Left cardiac atrium (tissue), 4 donors: ENCODE measurements around the gene ENGASE. TPM values are rescaled to one million over a fixed set of nuclear protein-coding genes. Genes with fewer than 3 reads are reported as not detected.

Experiments used
- ATAC-seq, 2 donors: fragments of 200-7000 bp; cut with Tn5 transposase; one replicate each; pipeline ENCODE4 v1.9.1; 2020; ENCODE audit warnings: mild to moderate bottlenecking in 2 of 2, moderate library complexity in 2 of 2
- DNase-seq: peaks from one replicate; pipeline ENCODE4 v3.0.0-alpha.2; 2020
- intact Hi-C, 2 donors: fragments of 100-400 bp; cut with DNase I; formaldehyde crosslinking; loops; one replicate each; pipeline versions ENCODE4 v1.14.1 to v1.15.1; 2022 to 2023
- total RNA-seq, 2 donors: library from RNA; stranded (reverse); fragmentation: NEBNext Ultra II Directional; extraction: Animal tissue kit (Norgen Biotek cat#: 25700); gene quantifications; one replicate each; pipeline ENCODE4 v1.2.1, GENCODE V29; 2021
- donor health status: DM: no; HTN: yes; CAD: no.
- donor health status: DM: no; HTN: yes; CAD: no; lungs with severe emphysema.
- donor health status: DM: yes; HTN: yes; CAD: no.
- donor health status: Dilated cardiomyopathy.

ENGASE gene
- total RNA-seq, 2 donors from 2014 or later = 34.5 to 47.5 TPM

DNA sequence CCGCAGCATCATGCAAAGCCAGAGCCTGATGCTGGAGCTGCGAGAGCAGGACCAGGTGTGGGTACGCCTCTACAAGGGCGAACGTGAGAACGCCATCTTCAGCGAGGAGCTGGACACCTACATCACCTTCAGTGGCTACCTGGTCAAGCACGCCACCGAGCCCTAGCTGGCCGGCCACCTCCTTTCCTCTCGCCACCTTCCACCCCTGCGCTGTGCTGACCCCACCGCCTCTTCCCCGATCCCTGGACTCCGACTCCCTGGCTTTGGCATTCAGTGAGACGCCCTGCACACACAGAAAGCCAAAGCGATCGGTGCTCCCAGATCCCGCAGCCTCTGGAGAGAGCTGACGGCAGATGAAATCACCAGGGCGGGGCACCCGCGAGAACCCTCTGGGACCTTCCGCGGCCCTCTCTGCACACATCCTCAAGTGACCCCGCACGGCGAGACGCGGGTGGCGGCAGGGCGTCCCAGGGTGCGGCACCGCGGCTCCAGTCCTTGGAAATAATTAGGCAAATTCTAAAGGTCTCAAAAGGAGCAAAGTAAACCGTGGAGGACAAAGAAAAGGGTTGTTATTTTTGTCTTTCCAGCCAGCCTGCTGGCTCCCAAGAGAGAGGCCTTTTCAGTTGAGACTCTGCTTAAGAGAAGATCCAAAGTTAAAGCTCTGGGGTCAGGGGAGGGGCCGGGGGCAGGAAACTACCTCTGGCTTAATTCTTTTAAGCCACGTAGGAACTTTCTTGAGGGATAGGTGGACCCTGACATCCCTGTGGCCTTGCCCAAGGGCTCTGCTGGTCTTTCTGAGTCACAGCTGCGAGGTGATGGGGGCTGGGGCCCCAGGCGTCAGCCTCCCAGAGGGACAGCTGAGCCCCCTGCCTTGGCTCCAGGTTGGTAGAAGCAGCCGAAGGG lies 26.4 kb upstream of the ENGASE start:
- intact Hi-C loops = loop anchor here in 1 of 2 donors (5.0 kb wide), 1 partner anchor 34 kb away; no protein-coding TSS in a partner anchor
- no peak for ATAC-seq
- peak; percentile 47 for DNase-seq

DNA sequence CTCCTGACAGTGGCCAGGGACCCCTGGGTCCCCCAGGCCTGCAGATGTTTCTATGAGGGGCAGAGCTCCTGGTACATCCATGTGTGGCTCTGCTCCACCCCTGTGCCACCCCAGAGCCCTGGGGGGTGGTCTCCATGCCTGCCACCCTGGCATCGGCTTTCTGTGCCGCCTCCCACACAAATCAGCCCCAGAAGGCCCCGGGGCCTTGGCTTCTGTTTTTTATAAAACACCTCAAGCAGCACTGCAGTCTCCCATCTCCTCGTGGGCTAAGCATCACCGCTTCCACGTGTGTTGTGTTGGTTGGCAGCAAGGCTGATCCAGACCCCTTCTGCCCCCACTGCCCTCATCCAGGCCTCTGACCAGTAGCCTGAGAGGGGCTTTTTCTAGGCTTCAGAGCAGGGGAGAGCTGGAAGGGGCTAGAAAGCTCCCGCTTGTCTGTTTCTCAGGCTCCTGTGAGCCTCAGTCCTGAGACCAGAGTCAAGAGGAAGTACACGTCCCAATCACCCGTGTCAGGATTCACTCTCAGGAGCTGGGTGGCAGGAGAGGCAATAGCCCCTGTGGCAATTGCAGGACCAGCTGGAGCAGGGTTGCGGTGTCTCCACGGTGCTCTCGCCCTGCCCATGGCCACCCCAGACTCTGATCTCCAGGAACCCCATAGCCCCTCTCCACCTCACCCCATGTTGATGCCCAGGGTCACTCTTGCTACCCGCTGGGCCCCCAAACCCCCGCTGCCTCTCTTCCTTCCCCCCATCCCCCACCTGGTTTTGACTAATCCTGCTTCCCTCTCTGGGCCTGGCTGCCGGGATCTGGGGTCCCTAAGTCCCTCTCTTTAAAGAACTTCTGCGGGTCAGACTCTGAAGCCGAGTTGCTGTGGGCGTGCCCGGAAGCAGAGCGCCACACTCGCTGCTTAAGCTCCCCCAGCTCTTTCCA lies 25.5 kb upstream of the ENGASE start:
- no peak for ATAC-seq
- intact Hi-C loops = loop anchor here in 1 of 2 donors (5.0 kb wide), 1 partner anchor 33 kb away; no protein-coding TSS in a partner anchor
- DNase-seq = no peak

DNA sequence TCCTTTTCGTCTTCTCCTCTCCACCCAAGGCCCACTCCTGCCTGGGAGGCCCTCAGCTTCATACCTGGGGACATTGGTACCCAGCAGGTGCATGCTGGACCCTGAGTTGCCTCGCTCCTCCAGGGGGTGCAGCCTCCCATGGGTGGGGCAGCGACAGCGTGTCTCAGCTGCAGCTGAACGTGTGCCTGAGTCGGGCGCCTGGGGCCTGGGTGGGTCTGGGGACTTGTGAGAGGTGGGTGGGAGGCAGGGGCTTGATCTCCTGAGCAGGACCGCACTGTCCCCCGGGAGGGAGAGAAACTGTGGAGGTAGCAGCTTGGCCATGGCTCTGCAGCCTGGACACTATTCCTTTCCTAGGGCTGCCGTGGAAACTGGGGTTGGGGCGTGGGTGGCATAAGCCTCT lies 24.8 kb upstream of the ENGASE start:
- intact Hi-C loops = loop anchor here in 1 of 2 donors (5.0 kb wide), 1 partner anchor 32 kb away; no protein-coding TSS in a partner anchor
- DNase-seq = no peak
- no peak for ATAC-seq

DNA sequence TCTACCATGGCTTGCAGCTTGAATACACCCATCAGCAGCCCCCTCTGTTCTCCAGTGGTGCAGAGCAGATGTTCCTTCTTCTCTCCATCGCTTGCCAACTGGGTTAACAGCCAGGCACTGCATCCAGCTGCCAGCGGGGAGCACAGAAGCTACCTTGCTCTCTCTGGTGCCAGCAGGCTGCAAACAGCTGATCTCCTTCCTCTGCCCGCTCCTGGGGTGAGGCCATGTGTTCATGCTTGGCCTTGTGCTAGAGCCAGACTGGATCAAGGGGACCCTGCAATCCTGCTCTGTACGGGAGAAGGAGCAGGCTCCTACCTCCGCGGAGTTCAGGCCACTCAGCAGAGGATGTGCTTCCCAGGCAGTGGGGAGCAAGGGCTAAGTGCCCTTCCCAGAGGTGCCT lies 24.1 kb upstream of the ENGASE start:
- DNase-seq = no peak
- intact Hi-C loops = no loop called here
- ATAC-seq = no peak

DNA sequence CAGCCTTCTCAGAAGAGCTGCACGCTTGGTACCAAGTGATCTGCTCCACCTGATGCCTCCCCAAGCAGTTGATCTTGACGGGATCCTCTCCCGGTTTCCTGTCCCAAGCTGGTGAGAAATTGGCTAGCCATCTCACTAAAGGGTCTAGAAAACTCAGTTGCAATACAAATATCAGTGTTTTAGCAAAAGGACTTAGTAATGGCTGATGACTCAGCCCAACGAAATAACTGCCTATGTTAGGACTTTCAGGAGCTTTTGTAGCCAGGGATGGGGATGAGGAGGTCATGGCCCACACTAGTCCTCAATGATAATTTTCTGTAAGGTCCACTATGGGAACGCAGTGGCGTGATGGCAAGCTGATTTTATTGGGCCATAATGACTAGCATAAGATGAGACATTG lies 23.3 kb upstream of the ENGASE start:
- intact Hi-C loops = no loop called here
- no peak for DNase-seq
- ATAC-seq = no peak

DNA sequence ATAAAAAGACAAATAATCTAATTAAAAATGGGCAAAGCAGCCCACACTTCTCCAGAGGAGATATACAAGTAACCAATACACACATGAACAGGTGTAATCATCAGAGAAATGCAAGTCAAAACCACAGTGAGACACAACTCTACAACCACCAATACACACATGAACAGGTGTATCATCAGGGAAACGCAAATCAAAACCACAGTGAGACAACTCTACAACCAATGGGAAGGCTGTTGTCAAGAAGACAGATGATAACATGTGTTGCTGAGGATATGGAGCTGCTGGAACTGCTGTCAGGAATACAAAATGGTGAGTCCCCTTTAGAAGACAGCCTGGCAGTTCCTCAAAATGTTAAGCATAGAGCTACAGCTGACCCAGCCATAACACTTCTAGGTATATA lies 22.5 kb upstream of the ENGASE start:
- DNase-seq = no peak
- ATAC-seq = no peak
- intact Hi-C loops = no loop called here

DNA sequence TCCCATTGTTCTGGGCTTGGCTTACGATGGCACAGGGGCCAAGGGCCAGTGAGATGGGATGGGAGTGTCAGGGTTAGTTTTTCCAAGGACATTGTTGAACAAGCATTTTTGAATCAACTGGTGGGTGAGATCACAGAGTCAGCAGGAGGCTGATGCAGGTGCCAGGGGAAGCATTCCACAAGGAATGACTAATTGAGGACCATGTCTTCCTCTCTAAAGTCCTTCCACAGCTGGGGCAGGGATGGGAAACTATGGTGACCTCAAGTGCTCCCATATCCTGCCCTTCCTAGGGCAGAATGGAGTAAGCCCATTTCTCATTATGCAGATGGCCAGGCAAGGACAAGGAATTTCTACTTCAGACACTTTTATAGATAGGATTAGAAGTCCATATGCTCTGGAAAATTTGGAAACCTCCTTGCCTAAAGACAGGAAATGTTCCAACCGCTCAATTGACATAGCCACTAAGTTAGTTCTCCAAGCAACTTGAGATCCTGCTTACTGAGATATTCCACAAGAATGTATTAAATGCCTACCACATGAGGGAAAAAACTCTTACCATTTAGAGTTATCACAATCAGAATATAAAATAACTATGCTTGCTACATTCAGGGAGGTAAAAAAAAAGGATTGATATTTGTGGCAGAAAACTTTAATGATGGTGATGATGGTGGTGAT lies 21.2 kb upstream of the ENGASE start:
- DNase-seq = no peak
- peak in 1 of 2 donors; percentile 24 for ATAC-seq
- intact Hi-C loops = no loop called here

DNA sequence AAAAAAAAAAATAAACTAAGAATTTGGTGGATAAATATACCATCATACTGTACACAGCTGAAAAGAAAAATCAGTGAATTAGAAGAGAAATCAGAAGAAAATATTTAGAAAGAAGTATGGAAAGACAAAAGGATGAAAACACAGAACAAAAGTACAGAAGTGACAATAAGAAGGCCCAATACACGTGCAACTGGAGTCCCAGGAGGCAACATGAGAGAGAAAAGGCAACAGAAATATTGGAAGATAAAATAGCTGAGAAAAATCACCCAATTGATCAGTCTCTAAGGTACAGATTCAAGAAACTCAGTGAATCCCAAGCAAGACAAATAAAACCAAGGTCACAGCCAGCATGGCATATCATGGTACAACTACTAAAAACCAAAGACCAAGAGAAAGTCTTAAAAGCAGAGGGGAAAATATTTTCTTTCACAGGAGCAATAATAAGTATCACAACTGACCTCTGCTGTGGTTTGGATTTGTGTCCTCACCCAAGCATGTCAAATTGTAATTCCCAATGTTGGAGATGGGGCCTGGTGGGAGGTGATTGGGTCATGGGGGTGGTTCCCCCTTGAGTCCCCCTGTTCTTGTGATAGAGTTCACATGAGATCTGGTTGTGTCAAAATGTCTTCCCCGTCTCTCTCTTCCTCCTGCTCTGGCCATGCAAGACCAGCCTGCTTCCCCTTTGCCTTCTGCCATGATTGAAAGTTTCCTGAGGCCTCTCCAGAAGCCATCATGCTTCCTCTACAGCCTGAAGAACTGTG lies 20.2 kb upstream of the ENGASE start:
- DNase-seq (no peak), ATAC-seq (no peak)
- intact Hi-C loops = no loop called here

DNA sequence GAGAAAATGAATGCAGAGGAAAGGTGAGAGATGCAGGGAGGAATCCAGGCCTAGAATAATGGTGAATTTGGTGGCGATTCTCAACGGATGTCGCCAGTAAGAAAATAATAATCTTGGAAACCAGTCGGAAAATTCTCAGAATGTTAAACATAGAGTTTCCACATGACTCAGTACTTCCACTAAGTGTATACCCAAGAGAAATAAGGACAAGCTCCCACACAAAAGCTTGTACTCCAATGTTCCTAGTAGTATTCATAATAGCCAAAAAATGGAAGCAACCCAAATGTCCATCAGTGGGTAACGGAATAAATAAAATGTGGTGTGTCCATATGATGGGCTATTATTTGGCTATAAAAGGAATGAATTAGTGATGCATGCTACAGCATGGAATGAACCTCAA lies 19.4 kb upstream of the ENGASE start:
- ATAC-seq (no peak), DNase-seq (no peak)
- intact Hi-C loops = no loop called here

DNA sequence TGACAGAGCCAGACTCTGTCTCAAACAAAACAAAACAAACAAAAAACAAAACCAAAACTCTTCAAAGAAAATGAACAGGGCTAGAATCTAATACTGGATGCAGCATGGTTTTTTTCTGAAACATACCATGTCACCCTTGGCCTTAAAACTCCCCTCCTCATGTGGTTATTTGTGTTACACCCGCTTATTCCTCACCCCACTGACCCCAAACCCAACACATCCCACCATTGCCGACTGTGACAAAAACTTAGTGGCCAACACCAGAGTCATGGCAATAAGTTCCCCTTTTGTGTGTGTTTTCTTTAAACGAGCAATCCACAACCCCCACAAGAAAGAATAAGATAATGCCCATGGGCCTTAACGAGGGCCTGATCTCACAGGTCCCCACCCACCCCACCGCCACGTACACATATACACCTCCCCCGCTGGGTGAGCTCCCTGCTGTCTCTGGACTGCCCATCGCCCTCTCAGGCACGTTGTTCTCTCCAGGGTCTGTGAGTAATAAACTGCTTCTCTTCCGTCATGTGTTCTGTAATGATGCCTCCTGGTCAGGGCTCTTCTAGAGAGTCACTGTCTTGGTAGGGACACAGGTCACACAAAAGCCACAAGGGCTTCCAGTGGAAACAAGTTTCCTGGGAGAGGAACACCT lies 16.8 kb upstream of the ENGASE start:
- ATAC-seq = no peak
- no peak for DNase-seq
- intact Hi-C loops = no loop called here

DNA sequence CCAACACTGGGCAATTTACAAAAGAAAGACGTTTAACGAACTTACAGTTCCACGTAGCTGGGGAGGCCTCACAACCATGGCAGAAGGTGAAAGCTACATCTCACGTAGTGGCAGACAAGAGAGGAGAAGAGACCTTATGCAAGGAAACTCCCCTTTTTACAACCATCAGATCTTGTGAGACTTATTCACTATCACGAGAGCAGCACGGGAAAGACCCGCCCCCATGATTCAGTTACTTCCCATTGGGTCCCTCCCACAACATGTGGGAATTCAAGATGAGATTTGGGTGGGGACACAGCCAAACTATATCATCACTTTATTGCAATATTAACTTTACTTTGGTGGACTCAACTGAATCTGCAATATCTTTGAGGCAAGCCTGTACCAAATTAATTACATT lies 11.9 kb upstream of the ENGASE start:
- no peak for DNase-seq
- ATAC-seq = no peak
- intact Hi-C loops = no loop called here

DNA sequence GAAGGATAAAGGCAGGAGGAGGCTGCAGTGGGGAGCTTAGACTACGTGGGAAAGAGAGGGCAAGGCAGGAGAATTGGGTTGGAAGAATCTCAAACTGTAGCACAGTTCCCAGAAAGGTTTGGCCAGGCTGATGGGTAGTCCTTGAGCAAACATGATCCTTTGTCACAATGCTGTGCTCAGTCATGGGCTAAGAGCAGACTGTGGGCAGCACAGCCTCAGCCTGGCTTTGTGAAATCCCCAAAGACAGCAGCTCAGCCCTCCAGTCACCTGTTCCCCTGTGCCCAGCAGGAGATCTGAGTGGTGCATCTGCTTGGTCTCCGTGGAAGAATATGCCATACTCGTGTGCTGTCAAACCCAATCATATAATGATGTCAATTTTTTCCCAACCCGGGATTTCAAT lies 10.6 kb upstream of the ENGASE start:
- DNase-seq (no peak), ATAC-seq (peak in 1 of 2 donors; percentile 44)
- intact Hi-C loops = no loop called here

DNA sequence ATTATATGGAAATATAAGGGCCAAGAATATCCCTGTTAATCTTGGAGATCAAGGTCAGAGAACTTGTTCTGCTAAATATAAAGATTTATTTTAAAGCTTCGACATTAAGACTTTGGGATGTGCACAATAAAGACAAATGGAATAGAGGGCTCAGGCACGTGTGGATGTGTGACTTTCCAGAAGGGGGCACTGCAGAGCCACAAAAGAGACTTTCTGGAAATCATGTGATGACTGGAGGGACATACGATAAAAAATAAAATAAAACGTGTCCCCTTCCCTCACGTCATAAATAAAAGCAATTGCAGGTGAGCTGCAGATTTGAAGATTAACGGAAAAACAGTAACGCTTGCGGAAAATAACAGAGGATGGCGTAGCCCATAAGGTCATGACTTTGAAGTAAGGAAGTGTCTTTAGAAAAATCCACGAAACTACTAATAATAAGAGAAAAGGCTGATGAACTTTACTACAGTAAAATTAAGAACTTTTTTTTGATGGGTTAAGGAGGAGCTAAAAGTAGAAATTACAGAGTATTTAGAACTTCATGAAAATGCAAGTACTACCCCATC lies 9.4 kb upstream of the ENGASE start:
- intact Hi-C loops = no loop called here
- peak; percentile 56 for DNase-seq
- ATAC-seq = peak in 1 of 2 donors; percentile 44

DNA sequence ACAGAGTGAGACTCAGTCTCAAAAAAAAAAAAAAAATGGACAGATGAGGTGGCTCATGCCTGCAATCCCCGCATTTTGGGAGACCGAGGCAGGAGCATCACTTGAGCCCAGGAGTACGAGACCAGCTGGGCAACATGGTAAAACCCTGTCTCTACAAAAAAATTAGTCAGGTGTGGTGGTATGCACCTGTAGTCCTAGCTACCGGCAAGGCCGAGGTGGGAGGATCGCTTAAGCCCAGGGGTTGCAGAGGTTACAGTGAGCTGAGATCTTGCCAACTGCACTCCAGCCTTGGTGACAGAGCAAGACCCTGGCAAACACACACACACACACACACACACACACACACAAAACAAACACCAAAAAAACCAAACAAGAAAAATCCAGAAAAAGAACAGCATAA lies 7.7 kb upstream of the ENGASE start:
- ATAC-seq = no peak
- no peak for DNase-seq
- intact Hi-C loops = no loop called here

DNA sequence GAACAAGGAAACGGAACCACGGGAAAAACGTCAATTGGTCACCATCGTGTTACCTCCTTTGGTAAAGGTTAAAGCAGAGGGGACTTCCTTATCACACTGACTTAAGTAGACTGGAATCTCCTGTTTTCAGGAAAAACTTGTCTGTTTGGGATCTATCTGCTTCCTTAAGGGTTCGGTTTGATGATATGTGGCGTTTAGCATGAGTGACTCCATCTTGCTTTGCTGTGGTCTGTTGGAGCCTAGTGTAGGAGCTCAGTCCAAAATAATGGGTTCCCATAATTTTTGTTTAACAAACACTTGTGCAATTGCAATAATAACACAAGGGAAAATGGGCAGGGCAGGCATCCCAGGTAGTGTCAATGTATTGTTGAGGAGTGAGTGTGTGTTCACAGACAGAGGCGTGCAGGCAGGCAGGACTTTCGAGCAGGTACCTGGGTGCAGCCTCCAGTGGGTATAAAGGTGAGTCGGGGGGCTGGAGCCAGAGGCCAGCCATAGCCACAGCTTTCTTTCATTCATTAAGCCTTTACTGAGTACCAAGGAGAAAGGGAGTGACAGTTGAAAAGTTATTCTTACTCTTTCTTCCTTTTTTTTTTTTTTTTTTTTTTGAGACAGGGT lies 4.3 kb upstream of the ENGASE start:
- no peak for ATAC-seq
- DNase-seq = no peak
- intact Hi-C loops = no loop called here

DNA sequence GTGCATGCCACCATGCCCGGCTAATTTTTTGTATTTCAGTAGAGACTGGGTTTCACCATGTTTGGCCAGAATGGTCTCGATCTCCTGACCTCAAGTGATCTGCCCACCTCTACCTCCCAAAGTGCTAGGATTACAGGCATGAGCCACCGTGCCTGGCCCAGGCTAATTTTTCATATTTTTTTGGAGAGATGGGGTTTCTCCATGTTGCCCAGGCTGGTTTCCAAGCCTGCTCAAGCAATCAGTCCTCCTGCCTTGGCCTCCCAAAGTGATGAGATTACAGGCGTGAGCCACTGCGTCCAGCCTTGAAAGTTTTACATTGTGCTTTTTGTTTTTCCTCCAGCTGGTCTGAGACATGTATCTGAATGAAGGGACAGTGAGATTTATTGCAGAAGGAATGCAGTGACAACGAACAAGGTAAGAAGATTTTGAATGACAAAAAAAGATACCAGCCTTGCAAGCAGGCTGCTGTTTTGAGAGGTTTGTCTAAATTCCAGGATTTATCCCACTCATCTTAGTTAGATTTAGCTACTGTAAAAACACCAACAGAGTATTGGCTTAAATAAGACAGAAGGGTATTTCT lies 3.4 kb upstream of the ENGASE start:
- no peak for DNase-seq
- no peak for ATAC-seq
- intact Hi-C loops = no loop called here

DNA sequence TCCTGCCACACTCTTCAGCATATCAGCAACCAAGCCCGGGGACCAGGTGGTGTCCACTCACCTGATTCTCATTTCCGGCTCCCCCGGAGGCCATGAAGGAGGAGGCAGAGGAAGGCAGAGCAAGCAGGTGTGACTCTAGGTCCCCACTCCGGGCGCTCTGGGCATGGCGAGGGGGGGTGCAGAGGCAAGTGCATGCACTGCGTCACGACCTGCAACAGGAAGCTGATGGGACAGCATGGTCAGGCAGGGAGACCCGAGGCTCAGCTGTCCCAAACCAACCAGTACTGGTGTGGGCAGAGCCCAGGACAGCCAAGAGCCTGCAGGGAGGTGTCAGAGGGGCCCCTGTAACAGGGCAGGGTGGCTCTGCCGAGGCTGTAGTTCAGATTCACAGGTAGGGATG lies 2.1 kb upstream of the ENGASE start:
- intact Hi-C loops = no loop called here
- DNase-seq (no peak), ATAC-seq (no peak)
